Activated CD4-positive, CD25-positive, alpha-beta regulatory T cell (primary cell): ENCODE results near the gene OR2A2.
"Not testable (repeated sequence)": the region's sequence is repeated elsewhere in the genome, so short reads cannot be mapped to it uniquely, and the experiment has no call there.

Experiments used
- DNase-seq, 4 experiments: peaks; one replicate each; lab custom pipeline; 2025; lab: John Stamatoyannopoulos, UW

The OR2A2 gene, protein sequence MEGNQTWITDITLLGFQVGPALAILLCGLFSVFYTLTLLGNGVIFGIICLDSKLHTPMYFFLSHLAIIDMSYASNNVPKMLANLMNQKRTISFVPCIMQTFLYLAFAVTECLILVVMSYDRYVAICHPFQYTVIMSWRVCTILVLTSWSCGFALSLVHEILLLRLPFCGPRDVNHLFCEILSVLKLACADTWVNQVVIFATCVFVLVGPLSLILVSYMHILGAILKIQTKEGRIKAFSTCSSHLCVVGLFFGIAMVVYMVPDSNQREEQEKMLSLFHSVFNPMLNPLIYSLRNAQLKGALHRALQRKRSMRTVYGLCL

DNA sequence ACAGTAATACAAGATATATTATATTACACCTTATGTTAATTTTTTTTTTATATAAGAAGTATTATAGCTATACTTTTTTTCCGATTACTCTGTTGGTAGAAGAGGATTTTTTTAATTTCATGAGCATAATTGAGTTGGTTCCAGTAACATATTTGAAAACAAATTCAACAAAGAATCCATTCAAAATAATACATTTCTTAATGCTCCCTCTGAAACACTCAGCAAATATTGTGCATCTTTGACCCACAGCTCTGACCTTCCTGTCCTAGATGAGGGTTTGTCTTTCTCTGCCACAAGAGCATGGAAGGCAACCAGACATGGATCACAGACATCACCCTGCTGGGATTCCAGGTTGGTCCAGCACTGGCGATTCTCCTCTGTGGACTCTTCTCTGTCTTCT, at the start of gene OR2A2:
TSS of gene OR2A2 (plus strand) at position 301 of the 400 bp plus-strand sequence. CDS start at position 301, 0 bp downstream.
- no peak for DNase-seq

DNA sequence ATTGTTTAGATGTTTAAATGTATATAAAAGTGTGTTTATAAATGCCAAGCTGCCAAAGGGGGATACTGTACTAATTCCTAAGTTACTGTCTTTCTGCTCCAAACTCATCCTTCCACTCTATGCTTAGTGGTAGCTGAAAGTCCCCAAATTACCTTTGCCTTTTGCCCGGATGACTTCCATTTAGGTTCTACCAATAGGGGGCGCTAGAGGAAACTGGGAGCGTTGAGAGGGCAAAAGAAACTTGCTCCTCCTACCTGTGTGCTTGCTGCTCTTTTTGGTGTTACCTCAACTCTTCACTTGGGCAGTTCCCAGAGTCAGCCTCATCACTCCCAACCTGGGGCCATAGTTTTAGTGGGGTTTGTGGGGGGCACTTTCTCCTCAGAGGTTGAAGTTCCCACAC, 45.7 kb upstream of the OR2A2 start:
- no peak for DNase-seq

DNA sequence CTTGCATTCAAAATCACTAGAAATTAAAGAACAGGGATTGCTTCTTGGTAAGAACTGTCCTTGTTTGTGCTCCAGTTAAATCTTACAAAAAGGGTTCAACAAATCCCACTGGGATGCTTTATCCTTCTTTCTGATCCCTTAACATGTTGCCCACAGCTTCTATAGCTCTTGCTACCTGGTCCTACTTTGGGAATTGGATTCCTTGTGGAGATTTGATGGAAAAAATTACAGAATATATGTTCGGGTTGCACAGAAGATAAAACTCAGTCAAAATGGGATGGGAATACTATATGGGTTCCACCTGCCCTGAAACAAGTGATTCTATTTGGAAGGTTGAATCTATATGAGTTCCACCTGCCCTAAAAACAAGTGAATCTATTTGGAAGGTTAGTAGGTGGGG, 39.9 kb upstream of the OR2A2 start, which contains the start of gene OR2A25:
TSS of gene OR2A25 (plus strand) at position 301 of the 400 bp plus-strand sequence. CDS start 4,409 bp downstream, outside the sequence.
- DNase-seq, result no peak

DNA sequence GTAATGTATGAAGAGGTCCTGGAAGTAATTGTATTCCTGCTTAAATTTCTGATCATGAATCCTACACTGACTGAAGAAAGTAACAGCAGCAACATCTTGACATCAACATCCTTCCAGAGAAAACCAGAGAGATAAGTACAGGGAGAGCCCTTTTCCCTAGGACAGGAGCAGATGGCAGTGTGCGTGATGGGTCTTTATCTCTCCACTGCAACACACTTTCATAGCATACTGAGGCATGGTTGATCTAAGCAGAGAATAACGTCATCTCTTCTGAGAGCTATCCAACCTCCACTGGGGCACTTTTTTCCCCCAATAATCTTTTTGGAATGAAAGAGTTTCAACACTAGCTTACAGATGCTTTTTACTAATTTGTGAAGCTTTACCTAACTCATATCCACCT, 39.4 kb upstream of the OR2A2 start:
- DNase-seq, result no peak

DNA sequence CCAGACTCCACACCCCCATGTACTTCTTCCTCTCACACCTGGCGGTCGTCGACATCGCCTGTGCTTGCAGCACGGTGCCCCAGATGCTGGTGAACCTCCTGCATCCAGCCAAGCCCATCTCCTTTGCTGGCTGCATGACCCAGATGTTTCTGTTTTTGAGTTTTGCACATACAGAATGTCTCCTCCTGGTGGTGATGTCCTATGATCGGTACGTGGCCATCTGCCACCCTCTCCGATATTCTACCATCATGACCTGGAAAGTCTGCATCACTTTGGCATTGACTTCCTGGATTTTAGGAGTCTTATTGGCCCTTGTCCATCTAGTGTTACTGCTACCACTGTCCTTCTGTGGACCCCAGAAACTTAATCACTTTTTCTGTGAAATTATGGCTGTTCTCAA, 35.0 kb upstream of the OR2A2 start:
- DNase-seq, result no peak

DNA sequence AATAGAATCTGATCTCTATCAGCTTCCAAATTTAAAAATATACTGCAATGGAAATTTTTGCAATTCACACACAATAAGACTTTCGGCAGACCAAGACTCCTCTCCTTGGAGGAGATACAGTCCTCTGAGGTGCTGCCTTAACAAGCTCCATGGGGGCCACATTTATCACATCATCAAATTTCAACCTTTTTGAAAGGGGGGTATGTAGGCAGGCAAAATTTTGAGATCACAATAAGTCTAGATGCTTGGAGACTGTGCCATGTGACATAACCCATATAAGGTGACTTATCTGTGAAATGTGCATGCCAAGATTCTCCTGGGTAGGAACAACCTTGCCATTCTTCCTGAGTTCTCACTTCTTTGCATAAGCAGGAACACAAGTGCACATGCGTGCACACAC, 23.4 kb upstream of the OR2A2 start, which contains the start of gene OR2A12:
TSS of gene OR2A12 (plus strand) at position 301 of the 400 bp plus-strand sequence. CDS start 8,830 bp downstream, outside the sequence.
- DNase-seq, result no peak

DNA sequence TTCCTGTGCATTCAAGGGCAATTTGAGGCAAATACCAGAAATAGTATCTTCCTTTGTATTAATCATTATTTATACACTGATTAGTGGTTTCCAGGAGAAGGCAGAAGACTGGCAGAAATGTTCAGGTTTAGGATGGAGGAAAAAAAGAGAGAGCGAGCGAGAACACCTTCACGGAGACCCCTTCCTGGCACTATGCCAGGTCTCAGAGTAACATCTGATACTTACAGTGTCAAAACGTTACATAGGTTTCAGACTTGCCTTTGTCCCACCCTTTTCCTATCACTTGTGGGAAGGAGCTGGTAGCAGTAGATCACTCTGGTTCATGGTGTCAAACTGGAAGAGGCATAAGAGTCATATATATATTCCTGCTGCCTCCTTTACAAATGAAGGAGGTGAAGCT, 22.7 kb upstream of the OR2A2 start:
- DNase-seq, result no peak

DNA sequence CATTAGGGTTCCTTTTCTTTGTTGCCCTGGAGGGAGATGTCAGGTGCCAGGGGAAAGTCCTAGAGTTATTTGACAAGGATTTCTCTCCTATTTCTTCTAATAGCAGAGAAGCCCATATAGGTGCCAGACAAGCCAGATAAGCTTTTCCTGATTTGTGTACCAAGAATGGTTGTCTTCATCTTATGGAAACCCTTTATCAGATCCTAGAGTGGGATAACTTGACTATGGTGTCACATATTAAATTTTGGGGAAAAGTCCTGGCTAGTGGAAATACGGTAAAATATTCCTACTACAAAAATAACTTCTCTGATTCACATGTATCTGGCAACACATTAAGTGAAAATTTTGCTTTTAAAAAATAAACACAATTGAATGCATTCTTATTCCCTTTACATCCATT, 22.2 kb upstream of the OR2A2 start:
- DNase-seq, result no peak

DNA sequence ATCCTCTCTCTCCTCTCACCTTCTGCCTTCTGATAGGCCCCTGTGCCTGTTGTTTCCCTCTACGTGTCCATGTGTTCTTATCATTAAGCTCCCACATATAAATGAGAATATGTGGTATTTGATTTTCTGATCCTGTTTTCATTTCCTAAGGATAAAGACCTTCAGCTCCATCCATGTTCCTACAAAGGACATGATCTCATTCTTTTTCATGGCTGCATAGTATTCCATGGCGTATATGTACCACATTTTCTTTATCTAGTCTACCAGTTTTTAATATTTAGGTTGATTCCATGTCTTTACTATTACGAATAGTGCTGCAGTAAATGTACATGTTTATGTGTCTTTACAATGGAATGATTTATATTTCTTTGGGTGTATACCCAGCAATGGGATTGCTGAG, 18.7 kb upstream of the OR2A2 start:
- no peak for DNase-seq

DNA sequence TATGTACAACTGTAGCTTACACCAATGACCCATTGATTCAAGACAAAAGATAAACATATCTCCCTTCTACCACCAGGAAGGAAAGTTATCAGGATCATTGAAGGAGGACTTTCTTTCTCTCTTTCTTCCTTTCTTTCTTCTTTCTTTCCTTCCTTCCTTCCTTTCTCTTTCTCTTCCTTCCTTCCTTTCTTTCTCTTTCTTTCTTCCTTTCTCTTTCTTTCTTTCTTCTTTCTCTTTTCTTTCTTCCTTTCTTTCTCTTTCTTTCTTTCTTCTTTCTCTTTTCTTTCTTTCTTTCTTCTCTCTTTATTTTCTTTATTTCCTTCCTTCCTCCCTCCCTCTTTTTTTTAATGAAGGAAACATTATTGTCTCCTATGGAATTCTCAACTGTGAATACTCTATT, 10.6 kb upstream of the OR2A2 start:
- DNase-seq, result no peak

DNA sequence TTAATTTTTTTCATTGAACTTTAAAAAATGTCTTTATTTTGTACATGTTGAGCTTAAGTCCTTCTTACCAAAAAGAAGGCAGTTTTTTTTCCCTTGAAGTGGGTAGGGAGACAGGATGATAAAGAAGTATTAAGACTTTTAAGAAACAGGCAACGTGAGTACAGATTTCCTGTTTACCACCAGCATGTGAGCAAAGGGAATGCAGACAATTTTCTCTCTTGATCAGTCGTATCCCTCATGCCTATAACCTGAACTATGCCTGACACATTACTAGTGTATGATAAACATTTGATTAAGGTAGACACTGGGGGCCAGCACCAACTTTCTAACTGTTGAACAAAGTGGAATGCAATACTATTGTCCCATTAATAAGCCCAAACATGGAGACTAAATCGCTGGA, 8.8 kb upstream of the OR2A2 start:
- DNase-seq, result no peak

DNA sequence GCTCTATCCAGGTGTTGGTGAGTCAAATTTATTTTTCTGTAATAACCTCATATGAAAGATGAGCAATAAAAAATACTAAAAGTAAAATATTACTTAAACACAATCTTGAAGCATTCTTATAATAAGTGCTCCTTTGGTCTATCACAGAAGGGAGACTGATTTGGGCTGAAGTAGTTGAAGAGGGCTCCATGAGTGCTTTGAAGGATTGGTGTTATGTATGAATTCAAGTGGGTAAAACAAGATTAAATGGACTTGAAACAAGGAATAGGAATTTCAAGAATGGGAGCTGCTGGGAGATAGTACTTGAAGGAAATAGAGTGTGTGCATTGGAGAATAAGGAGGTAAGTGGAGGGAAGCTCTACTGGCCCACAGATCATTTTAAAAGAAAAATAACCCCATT, 7.3 kb upstream of the OR2A2 start:
- DNase-seq, result no peak

DNA sequence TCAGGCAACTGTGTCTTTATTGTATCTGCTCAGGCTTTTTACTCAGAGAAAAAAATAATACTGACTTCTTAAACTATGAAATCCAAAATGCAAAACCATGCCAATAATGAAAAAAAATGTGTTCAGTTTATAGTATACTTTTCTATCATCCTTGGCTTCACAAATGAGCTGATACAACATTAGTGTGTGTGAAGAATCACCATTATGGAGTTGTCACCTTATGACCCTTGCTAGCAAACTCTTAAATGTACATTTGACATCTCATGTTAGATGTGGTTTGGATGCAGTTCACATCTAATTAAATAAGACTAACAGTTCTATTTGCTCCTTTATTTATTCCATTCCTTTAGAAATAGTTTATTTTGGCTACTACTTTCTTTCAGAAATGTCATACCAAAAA, 4.2 kb upstream of the OR2A2 start:
- no peak for DNase-seq

DNA sequence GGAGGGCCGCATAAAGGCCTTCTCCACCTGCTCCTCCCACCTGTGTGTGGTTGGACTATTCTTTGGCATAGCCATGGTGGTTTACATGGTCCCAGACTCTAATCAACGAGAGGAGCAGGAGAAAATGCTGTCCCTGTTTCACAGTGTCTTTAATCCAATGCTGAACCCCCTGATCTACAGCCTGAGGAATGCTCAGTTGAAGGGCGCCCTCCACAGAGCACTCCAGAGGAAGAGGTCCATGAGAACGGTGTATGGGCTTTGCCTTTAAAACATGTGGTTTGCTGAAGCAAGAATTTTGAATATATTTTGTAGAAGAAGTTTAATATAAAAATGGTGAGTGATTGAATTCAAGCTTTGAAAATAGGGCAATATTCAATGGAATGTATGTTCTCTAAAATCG, 889 bp downstream of the OR2A2 start:
- no peak for DNase-seq

DNA sequence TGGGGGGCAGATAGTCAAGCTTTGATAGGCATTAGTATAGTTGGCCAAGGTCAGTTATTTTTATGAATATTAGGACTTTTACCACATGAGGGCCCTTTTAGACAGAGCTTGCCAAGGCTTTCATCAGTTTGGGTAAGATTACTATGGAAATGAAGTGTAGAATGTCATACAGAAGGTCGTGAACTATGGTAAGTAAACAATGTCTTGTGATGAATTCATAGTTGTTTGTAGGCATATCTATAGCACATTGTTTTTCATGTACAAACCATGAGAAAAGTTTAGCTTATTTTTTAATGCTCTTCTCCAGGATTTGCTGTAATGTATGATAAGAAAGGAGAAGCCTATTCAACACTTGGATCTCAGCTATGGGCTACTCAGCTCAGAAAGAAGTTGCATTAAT, 4.3 kb downstream of the OR2A2 start:
- DNase-seq, result no peak

DNA sequence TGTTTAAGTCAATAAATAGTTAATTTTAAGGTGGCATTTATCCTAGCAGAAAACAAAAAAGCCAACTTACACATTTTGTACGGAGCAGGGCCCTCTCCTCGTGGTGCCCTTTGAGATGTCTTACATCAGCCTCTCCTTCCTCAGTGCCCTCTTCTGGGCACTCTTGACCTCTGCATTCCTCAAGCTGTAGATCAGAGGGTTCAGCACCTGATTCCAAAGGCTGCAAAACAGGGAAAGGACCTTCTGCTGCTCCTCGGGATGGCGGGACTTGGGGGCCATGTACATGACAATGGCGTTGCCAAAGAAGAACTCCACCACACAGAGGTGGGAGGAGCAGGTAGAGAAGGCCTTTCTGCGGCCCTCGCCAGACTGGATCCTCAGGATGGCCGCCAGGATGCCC, 9.0 kb downstream of the OR2A2 start:
- no peak for DNase-seq

DNA sequence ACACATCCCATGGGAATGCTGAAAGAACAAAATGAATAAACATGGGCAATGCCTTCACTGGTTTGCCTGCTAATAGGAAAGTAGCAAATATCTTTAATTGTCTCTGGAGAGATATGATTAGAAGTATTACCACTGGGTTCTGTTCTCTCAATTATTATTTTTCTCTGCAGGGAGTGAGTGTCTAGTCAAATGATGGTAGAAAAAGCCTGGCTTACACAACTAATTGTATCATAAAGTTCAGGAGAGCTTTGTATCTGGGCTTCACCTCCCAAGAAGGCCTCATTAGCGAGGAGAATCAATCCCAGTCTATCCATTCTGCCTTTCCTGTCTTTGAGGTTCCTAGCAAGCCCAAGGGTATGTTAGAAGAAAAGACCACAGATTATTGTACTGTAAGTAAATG, 13.5 kb downstream of the OR2A2 start, which contains the start of gene OR2A14:
TSS of gene OR2A14 (plus strand) at position 301 of the 400 bp plus-strand sequence. CDS start 5,937 bp downstream, outside the sequence.
- DNase-seq, result no peak

DNA sequence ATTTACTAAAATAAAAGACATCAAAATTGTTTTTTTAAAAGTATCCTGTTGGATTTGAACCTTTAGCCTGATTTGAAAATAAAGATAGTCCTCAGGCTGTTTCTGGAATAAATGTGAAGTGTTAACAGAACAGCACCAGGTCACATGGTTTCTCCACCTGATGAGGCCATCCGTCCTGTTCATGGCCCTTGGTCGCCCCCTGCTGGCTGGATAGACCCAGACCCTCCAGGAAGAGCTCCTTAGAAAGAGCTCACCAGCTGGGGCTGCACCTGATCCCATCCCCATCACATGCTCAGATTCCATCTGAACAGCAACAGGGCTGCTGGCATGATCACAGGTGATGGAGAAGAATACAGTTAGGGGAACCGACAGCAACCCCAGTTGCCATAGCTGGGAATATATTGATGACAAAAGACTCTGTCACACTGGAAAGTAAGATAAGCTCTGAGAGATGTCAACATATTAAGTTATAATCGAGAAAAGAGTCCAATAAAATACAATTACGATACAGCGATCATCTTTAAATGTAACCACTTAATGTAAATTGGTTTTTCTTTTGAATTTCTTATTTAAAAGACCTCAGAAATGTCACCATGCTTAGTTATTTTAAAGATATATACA, 18.4 kb downstream of the OR2A2 start:
- DNase-seq, result peak; percentile 65 to 91 (median 82)

DNA sequence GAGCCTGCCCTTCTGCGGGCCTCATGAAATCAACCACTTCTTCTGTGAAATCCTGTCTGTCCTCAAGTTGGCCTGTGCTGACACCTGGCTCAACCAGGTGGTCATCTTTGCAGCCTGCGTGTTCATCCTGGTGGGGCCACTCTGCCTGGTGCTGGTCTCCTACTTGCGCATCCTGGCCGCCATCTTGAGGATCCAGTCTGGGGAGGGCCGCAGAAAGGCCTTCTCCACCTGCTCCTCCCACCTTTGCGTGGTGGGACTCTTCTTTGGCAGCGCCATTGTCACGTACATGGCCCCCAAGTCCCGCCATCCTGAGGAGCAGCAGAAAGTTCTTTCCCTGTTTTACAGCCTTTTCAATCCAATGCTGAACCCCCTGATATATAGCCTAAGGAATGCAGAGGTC, 20.2 kb downstream of the OR2A2 start:
- not testable (repeated sequence) for DNase-seq

DNA sequence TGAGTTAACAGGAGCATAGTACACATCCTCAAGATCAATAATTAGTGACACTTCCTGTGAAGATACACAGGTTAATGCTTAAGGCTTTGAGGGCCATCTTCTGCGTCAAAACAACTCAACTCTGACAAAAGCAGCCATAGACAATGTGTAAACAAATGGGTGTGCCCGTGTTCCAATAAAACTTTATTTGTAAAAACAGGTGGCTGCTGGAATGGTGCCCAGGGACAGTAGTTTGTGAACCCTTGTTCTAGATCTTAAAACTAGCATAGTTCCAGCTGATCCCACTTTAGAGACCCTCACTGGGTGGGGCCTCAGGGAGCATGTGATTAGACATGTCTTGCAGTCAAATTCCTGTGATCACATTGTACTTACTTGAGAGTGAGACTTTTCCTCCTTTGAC, 21.3 kb downstream of the OR2A2 start:
- no peak for DNase-seq

DNA sequence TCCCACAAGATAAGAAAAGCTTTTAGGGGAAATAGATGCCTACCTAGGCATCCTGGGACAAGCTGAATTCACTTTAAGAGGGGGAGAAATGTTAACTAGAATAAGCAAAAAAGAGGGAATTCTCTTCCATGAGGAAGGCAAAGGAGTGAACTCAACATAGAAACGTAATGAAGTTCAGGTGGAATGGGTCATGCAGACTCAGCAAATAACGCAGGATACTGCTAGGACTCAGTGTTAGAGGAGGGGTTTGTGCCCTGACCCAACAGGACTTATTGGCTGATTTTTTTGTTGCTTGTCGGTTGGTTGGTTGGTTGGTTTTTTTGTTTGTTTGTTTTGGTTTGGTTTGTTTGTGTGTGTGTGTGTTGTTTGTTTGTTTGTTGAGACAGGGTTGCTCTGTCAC, 22.9 kb downstream of the OR2A2 start:
- no peak for DNase-seq

DNA sequence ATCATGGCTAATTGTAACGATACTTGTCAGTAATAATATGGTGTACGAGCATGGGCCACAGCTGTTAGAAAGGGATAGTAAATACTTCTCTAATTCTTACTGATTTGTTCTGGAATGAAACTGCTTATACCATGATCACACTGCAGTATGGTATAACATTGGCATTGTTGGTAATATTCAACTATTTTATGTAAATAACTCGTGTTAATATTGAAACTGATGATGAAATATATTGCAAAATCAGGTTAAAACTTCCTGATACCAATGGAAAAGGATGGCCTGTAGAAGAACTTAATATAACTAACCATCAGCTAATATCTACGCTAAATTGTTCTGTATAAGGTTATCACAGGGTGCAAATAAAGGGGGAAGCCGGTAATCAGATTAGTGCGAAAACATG, 23.9 kb downstream of the OR2A2 start:
- DNase-seq, result no peak

DNA sequence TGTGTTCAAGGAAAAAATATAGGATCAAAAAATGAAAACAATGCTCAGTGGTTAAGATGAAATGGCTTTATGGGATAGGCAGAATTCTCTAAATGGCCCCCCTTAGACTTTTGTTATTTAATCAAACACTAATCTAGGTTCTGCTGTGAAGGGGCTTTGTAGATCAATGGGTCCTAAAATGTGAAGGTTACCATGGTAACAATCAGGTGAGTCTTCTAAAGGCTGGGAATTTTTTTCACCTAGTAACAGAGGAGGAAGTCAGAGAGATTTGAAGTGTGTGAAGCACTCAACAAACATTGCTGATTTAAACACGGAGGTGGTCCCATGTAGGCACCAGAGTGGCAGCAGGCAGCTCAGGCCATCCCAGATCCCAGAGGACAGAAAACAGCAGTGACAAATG, 24.7 kb downstream of the OR2A2 start:
- DNase-seq, result no peak

DNA sequence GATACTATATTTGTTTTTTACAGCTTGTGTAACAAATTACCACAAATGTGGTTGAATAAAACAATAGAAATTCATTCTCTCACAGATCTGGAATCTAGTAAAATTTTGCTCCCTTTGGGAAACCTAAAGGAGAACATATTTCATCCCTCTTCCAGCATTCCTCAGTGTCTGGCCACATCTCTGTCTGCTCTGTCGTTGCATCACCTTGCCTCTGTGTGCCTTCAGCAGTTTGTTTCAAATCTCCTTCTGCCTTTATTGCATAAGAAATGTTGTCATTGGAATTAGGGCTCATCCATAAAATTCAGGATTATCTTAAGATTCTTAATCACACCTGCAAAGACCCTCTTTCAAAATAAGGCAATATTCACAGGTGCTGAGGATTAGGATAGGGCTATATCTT, 28.1 kb downstream of the OR2A2 start:
- DNase-seq, result no peak
